ENCODE measurements around the gene PDE1A.

DNA sequence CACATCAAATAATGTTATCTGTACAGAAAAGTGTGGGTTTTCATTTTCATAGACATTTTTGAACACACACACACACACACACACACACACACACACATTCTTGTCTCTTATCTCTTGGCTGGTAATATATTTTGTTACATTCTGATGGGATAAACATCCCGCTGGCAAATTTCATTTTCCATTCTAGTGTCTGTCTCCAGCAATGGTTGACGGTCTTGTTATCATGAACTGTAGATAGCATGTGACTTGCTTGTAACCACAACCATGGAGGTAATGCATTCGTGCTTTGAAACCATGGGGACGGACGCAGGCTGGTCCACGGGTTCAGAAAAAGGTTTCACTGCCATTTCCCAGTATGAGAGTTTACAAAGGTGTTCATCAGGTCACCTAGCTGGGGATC, 284.8 kb downstream of the PDE1A start:
- TF ChIP-seq, protein P1, sequence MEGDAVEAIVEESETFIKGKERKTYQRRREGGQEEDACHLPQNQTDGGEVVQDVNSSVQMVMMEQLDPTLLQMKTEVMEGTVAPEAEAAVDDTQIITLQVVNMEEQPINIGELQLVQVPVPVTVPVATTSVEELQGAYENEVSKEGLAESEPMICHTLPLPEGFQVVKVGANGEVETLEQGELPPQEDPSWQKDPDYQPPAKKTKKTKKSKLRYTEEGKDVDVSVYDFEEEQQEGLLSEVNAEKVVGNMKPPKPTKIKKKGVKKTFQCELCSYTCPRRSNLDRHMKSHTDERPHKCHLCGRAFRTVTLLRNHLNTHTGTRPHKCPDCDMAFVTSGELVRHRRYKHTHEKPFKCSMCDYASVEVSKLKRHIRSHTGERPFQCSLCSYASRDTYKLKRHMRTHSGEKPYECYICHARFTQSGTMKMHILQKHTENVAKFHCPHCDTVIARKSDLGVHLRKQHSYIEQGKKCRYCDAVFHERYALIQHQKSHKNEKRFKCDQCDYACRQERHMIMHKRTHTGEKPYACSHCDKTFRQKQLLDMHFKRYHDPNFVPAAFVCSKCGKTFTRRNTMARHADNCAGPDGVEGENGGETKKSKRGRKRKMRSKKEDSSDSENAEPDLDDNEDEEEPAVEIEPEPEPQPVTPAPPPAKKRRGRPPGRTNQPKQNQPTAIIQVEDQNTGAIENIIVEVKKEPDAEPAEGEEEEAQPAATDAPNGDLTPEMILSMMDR (IDR thresholded peaks at IDR 0.05 in 4 of 5, conservative IDR thresholded peaks at IDR 0.05 in 1 of 5): no peak
- TF ChIP-seq POLR2A (IDR thresholded peaks at IDR 0.05): no peak
